PC-3 (cell line): ENCODE measurements around the gene C14orf119. TPM values are rescaled to one million over a fixed set of nuclear protein-coding genes. Genes with fewer than 3 reads are reported as not detected.
A peak's percentile ranks its signal among the peaks of the same experiment; 100 is the strongest.

ENCODE experiments used
- ATAC-seq: fragments of 200-7000 bp; cut with Tn5 transposase; 2 replicates; pipeline ENCODE4 v1.9.1; 2020; ENCODE audit warnings: mild to moderate bottlenecking, moderate library complexity
- BruUV-seq: library from RNA; stranded (reverse); fragments of 400-500 nt; replicated peaks from 2 replicates; lab custom pipeline; 2021; lab: Mats Ljungman, UMichigan
- CTCF ChIA-PET: fragments of 300-600 bp; sonication (Branson Sonifier 250); formaldehyde crosslinking; loops from one replicate; lab custom pipeline; 2022; ENCODE audit warnings: antibody characterized with exemption; lab: Charles Lee
- POLR2A ChIA-PET: fragments of 300-600 bp; sonication (Branson Sonifier 250); formaldehyde crosslinking; loops from one replicate; lab custom pipeline; 2022; ENCODE audit warnings: antibody characterized with exemption; ENCODE audit not compliant: unreplicated experiment; lab: Charles Lee
- DNase-seq: peaks from one replicate; pipeline ENCODE4 v3.0.0-alpha.2; 2015
- H2AFZ ChIP-seq: fragments of 300-600 bp; sonication (generic); 2 replicates; pipeline ENCODE4 v1.6.0; 2016; ENCODE audit warnings: antibody characterized with exemption, low read length
- H3F3A ChIP-seq: fragments of 300-600 bp; sonication (generic); one replicate; pipeline ENCODE4 v1.6.0; 2017; ENCODE audit warnings: antibody characterized with exemption, low read length, control low read depth, mild to moderate bottlenecking; ENCODE audit not compliant: unreplicated experiment
- H3K27ac ChIP-seq: fragments of 300-600 bp; sonication (generic); 2 replicates; pipeline ENCODE4 v1.5.1; 2016; ENCODE audit warnings: mild to moderate bottlenecking, low read length
- H3K27me3 ChIP-seq: fragments of 300-600 bp; sonication (generic); 2 replicates; pipeline ENCODE4 v1.6.1; 2016; ENCODE audit warnings: low read length, mixed read lengths
- H3K36me3 ChIP-seq: fragments of 300-600 bp; sonication (generic); 2 replicates; pipeline ENCODE4 v1.6.1; 2016; ENCODE audit warnings: low read depth, mixed run types, low read length, mixed read lengths
- H3K4me1 ChIP-seq: fragments of 300-600 bp; sonication (generic); 2 replicates; pipeline ENCODE4 v1.5.1; 2016; ENCODE audit warnings: low read length; ENCODE audit not compliant: insufficient read depth
- H3K4me2 ChIP-seq: fragments of 300-600 bp; sonication (generic); 2 replicates; pipeline ENCODE4 v1.6.0; 2016; ENCODE audit warnings: low read length
- H3K4me3 ChIP-seq: fragments of 300-600 bp; sonication (generic); 2 replicates; pipeline ENCODE4 v1.5.1; 2016; ENCODE audit warnings: mild to moderate bottlenecking, low read length, mixed read lengths
- H3K79me2 ChIP-seq: fragments of 300-600 bp; sonication (generic); 2 replicates; pipeline ENCODE4 v1.6.1; 2017; ENCODE audit warnings: low read length, mixed read lengths
- H3K9ac ChIP-seq: fragments of 300-600 bp; sonication (generic); 2 replicates; pipeline ENCODE4 v1.6.0; 2016; ENCODE audit warnings: mild to moderate bottlenecking, low read length
- H3K9me2 ChIP-seq: fragments of 300-600 bp; sonication (generic); replicated peaks from 2 replicates; pipeline ENCODE4 v1.6.1; 2016; ENCODE audit warnings: mixed run types, low read length, mixed read lengths
- H3K9me3 ChIP-seq: fragments of 300-600 bp; sonication (generic); 2 replicates; pipeline ENCODE4 v1.6.1; 2016; ENCODE audit warnings: low read length, mixed read lengths
- H4K20me1 ChIP-seq: fragments of 300-600 bp; sonication (generic); 2 replicates; pipeline ENCODE4 v1.6.1; 2016; ENCODE audit warnings: low read length, mixed read lengths
- EZH2 ChIP-seq: fragments of 300-600 bp; sonication (generic); IDR thresholded peaks from one replicate; pipeline ENCODE4 v1.6.1; 2017; ENCODE audit warnings: antibody characterized with exemption, mild to moderate bottlenecking, low read length; ENCODE audit not compliant: unreplicated experiment
- EZH2phosphoT487 ChIP-seq: fragments of 300-600 bp; sonication (generic); IDR thresholded peaks from 2 replicates; pipeline ENCODE4 v1.6.1; 2018; ENCODE audit warnings: mild to moderate bottlenecking, antibody characterized with exemption, low read length, borderline replicate concordance
- intact Hi-C: fragments of 100-400 bp; cut with micrococcal nuclease; formaldehyde crosslinking; loops from 2 replicates; pipeline ENCODE4 v1.9.0; 2023
- total RNA-seq: library from RNA; depleted of rRNA; stranded (reverse); fragments of >200 nt; gene quantifications from 2 replicates; pipeline ENCODE4 v1.2.3, GENCODE V29; 2014
- TF ChIP-seq, protein P1 (sequence below): fragments of 300-600 bp; sonication (generic); conservative IDR thresholded peaks from 2 replicates; pipeline ENCODE4 v1.5.1; 2017; ENCODE audit warnings: antibody characterized with exemption, low read depth, mild to moderate bottlenecking, low read length

C14orf119 gene
- total RNA-seq, 1 experiment from 2014 or later: 49.6 TPM

DNA sequence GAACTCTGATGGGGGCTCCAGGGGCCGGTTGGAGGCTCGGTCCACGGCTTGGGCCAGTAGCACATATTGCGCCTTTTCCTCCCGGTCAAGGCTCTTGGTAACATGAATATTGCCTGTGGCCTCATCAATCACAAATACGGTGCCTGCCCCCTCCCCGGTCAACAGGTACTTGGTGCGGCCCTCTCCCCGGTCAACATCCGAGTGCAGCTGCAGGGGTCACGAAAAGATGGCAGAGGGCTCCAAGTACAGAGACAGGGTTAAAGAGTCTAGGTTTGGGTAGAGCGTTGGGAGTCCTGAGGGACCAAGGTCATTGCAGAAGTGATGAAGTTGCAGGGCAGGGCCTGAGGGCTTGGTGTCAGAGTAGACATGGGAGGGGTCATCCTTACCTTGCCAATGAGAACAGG is 40.2 kb upstream of the C14orf119 start:
- Histone ChIP-seq H4K20me1 (no peaks in the 10 kb centered on the region), H3K9ac (no peak overlapping the region), H3K36me3 (peaks cover 4% of the 10 kb centered on the region; the same call in 1 of the 2 replicates), H3K4me1 (peaks cover 8% of the 10 kb centered on the region), H3K4me3 (no peak overlapping the region), H3K27me3 (no peaks in the 10 kb centered on the region), H3K9me2 (no peaks in the 10 kb centered on the region), H3K79me2 (no peaks in the 10 kb centered on the region), H3K4me2 (no peak overlapping the region), H3K9me3 (no peaks in the 10 kb centered on the region), H3K27ac (no peak overlapping the region), H3F3A (peaks cover 5% of the 10 kb centered on the region), H2AFZ (no peak overlapping the region)
- BruUV-seq: no TSS peak
- DNase-seq (no peak), ATAC-seq (no peak)
- POLR2A ChIA-PET: no interaction called here
- CTCF ChIA-PET: interaction anchor here (1.4 kb wide), 1 partner anchor 69 kb away, joined by 5 read pairs; no protein-coding TSS in a partner anchor
- intact Hi-C loops: no loop called here
- no peak for TF ChIP-seq EZH2phosphoT487
- TF ChIP-seq, protein P1, sequence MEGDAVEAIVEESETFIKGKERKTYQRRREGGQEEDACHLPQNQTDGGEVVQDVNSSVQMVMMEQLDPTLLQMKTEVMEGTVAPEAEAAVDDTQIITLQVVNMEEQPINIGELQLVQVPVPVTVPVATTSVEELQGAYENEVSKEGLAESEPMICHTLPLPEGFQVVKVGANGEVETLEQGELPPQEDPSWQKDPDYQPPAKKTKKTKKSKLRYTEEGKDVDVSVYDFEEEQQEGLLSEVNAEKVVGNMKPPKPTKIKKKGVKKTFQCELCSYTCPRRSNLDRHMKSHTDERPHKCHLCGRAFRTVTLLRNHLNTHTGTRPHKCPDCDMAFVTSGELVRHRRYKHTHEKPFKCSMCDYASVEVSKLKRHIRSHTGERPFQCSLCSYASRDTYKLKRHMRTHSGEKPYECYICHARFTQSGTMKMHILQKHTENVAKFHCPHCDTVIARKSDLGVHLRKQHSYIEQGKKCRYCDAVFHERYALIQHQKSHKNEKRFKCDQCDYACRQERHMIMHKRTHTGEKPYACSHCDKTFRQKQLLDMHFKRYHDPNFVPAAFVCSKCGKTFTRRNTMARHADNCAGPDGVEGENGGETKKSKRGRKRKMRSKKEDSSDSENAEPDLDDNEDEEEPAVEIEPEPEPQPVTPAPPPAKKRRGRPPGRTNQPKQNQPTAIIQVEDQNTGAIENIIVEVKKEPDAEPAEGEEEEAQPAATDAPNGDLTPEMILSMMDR: no peak
- no peak for TF ChIP-seq EZH2

DNA sequence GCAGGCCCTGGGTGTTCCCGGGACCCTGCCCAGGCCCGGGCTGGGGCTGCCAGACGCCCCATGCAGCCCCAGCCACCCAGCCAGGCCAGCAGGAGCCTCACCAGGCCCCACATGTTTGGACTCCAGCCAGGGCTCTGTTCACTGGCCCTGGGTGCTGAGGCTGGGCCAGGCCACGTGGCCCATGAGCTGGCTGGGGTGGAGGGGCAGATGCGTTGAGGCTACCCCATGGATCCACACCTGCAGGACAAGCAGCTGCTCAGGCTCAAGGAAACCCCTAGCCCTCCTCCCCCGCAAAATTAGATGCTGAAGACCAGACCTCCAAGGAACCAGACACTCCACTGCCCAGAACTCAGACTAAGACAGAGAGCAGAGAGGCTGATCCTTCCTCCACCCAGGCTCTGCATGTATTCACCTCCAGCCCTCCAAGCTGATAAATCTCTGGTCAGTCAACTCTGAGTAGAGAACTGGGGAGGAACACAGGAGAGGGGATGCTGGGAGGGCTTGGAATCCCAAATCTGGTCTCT is 39.6 kb upstream of the C14orf119 start:
- no peak overlapping the region for H3K27ac ChIP-seq
- POLR2A ChIA-PET: no interaction called here
- H2AFZ ChIP-seq: no peak overlapping the region
- H3K4me1 ChIP-seq: peaks cover 8% of the 10 kb centered on the region
- H3K4me2 ChIP-seq: peak overlapping the region; percentile 100; the same call in 1 of the 2 replicates
- BruUV-seq: no TSS peak
- H4K20me1 ChIP-seq: no peaks in the 10 kb centered on the region
- no peak for ATAC-seq
- DNase-seq: no peak
- no peaks in the 10 kb centered on the region for H3K9me3 ChIP-seq
- peaks cover 9% of the 10 kb centered on the region; the same call in 1 of the 2 replicates for H3K36me3 ChIP-seq
- CTCF ChIA-PET: interaction anchor here (0.6 to 1.4 kb wide), 2 partner anchors 61 to 70 kb away, joined by 5 read pairs; no protein-coding TSS in a partner anchor
- no peaks in the 10 kb centered on the region for H3K9me2 ChIP-seq
- intact Hi-C loops: loop anchor here (1.0 kb wide), 1 partner anchor 54 kb away; no protein-coding TSS in a partner anchor
- H3K9ac ChIP-seq: no peak overlapping the region
- no peaks in the 10 kb centered on the region; the same call in 1 of the 2 replicates for H3K79me2 ChIP-seq
- H3K27me3 ChIP-seq: no peaks in the 10 kb centered on the region
- H3F3A ChIP-seq: peaks cover 5% of the 10 kb centered on the region
- TF ChIP-seq EZH2 (no peak), EZH2phosphoT487 (no peak)
- TF ChIP-seq, protein P1: no peak
- H3K4me3 ChIP-seq: no peak overlapping the region
